Right lung (tissue), 5 donors: ENCODE results near the gene CDC27. TPM values are rescaled to one million over a fixed set of nuclear protein-coding genes. Genes with fewer than 3 reads are reported as not detected.
"Not testable (repeated sequence)": the region's sequence is repeated elsewhere in the genome, so short reads cannot be mapped to it uniquely, and the experiment has no call there.

ENCODE experiments used
- DNase-seq, 2 donors: peaks; one replicate each; pipeline ENCODE4 v3.0.0-alpha.2; 2013
- polyA plus RNA-seq, 5 donors: library from polyadenylated mRNA; unstranded; fragments of 120-200 nt; gene quantifications; one replicate each; pipeline versions ENCODE4 v1.2.1 to v1.2.3, GENCODE V29; 2013; ENCODE audit warnings: inconsistent platforms in 1 of 5, low replicate concordance in 1 of 5; ENCODE audit not compliant: insufficient read length in 5 of 5, insufficient read depth in 1 of 5

Gene CDC27
- polyA plus RNA-seq, 5 donors = 40.4 to 72.7 (median 61.9) TPM

DNA sequence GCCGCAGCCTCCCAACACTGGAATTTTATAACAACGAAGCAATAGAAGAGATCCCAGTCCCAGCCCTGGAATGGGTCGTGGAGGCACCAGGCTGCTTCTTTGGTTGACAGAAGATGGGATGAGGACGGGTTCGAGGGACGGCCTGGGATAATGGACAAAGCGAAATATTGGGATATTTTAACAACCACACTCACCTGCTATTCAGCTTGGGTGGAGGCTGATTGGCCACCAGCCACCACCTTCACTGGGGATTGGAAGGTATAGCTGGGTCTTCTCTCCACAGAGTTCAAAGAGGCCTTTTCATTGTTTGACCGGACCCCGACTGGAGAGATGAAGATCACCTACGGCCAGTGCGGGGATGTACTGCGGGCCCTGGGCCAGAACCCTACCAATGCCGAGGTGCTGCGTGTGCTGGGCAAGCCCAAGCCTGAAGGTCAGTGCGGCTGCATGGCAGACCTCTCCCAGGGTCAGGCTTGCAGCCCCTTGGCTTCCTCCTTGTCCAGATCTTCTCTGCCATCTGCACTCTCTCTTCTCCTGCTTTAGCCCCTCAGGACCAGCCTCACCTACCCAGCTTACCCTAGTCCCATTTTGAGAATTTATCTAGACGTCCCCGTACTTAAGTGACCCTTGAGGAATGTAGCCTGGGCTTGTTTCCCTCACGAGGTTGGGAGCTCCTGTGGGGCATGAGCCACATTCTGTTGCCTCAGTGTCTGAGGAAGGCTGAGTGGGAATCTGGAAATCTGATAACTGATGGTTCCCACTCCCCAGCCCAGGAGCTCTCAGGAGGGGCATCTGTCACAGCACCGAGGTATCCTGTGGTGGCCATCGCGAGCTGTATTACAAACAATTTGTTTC, 30.8 kb upstream of the CDC27 start:
- DNase-seq = no peak

DNA sequence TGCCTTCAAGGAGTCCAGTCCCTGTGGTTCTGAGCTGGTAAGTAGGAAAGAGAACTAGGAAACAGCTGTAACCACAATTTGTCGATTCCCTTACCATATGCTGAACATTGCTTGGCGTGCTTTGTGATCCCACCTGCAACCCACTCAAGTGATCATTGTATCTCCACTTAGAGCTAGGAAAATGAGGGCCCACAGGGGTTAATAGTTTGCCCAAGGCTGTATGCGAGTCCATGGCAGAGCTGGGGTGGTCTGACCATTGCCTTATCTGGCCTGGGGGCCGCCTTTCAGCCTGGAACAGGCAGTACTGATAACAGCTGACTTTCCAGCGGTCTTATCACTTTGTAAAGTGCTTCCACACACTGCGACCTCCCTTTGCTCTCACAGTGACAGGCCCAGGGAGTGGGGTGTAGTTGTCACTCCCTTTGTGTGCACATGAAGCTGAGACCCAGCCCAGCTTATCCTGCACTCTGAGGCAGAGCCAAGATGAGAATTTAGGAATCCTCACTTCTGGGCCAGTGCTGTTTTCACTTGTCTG, 29.9 kb upstream of the CDC27 start:
- no peak for DNase-seq

DNA sequence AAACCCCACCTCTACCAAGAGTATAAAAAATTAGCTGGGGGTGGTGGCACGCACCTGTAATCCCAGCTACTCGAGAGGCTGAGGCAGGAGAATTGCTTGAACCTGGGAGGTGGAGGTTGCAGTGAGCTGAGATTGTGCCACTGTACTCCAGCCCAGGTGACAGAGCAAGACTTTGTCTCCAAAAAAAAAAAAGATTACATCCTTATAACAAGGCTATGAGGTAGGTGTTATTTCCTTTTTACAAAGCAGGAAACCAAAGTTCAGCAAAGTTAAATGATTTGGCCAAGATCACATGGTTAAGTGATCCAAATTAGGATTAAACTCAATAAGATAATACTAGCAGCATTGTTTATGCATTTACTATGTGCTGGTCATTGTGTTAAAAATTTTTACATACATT, 28.2 kb upstream of the CDC27 start:
- not testable (repeated sequence) for DNase-seq

DNA sequence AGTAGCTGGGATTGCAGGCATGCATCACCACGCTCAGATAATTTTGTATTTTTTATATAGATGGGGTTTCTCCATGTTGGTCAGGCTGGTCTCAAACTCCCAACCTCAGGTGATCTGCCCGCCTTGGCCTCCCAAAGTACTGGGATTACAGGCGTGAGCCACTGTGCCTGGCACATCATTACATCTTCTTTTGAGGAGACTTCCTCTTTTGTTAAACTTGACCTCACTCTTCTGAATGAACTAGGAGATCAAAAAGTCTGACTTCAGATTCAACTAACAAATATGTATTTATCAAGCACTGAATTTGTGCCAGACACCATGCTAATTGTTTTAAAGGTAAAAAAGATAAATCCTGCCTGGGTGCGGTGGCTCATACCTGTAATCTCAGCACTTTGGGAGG, 27.7 kb upstream of the CDC27 start:
- not testable (repeated sequence) for DNase-seq

DNA sequence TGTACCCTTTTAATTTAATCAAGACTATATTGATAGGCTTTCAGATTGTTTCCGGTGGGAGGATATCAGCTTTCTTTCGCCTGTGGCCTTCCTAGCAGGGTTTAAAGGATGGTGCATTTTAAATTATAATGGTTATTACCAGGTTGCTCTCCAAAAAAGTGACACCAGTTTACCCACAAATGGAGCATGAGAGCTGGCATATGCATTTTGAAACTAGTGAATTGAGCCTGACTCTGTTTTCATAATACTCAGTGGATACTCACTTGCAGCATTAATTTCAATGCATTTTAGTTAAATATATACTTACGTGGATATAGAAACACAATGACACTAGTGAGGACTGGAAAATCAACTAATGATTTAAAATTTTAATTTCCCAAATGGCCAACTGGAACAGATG, 25.8 kb upstream of the CDC27 start:
- DNase-seq = no peak

DNA sequence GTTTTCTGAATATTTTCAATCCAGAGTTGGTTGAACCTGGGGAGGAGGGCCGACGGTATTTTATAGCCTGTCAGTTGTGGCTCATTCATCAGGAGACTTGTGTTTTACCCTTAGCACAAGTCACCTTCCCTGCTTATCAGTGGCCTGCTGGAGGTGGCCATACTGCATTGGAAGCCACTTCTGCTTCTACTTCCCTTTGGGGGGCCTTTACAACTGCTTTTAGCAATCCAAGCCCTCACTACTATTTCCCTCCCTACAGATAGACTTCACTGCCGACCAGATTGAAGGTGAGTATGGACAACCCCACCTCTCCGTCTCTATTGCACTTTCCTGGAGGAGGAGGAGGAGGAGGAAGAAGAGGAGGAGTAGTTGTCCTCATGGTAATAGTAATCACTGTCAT, 24.4 kb upstream of the CDC27 start:
- DNase-seq = no peak

DNA sequence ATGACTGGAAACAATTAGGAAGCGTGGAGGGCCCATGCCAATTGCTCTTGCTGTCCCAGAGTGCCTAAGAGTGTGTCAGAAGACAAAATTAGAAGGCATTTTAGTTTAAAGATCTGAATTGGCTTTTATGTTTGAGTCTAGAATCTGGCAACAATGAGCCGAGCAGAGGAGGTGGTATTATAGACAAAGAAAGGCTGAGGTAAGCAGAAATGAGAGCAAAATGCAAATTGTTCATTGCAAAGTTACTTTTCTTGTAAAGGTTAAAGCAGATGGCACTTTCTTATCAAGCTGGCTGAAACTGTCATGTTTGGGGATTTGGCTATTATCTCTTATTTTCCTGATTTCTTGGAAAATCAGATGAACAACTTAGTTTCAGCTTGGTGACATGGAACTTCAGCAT, 23.4 kb upstream of the CDC27 start:
- no peak for DNase-seq

DNA sequence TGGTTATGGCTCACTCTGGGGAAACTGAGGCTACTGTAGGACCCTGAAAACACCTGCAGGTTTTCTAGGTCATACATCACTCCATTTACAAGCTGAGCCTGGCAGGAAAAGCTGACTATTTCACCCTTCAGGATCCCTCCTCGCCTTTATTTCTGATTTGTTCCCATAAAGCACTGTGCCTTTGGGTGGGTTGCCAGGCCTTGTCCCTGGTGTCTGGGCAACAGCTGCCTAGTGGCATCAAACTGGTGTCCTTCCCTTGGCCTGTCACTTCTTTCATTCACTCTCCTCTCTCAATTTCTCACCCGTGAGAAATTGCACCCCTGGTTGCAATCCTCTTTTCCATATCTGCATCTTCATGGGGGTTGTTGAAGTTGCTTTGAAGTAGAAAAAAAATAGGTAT, 21.7 kb upstream of the CDC27 start:
- DNase-seq = no peak

DNA sequence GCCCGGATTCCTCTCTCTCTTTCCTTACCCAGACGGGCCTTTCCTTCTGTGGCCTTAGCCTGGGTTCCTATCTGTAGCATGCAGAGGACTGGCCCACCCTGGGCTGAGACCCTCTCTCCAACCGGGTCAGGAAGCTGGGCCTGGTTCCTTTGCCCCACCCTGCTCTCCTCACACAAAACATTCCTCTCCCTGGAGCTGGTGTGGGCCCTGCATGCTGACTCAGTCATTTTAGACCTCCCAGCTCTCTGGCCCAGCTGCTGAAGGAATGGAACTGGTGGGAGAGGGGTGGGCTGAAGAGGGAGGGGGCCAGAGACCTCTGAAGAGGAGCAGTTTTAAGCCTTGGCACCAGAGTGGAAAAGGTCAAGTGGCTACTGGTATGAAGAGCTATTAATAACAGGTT, 21.0 kb upstream of the CDC27 start:
- DNase-seq = no peak

DNA sequence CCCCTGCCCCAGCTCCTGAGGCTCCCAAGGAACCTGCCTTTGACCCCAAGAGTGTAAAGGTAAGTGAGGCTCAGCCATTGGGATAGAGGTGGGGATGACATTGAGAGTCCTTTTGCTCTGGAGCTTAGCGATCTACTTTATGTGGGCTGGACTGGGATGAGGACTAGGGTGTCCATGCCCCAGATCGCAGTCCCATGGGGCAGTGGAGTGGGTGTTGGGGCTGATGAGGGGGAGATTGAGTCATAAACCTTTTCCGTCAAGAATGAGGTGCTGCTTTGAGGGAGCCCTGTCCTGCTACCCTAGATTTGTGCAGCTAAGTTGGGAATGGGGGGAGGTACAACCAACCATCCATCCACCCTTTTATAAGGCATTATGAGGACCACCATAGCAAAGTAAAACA, 20.4 kb upstream of the CDC27 start:
- no peak for DNase-seq

DNA sequence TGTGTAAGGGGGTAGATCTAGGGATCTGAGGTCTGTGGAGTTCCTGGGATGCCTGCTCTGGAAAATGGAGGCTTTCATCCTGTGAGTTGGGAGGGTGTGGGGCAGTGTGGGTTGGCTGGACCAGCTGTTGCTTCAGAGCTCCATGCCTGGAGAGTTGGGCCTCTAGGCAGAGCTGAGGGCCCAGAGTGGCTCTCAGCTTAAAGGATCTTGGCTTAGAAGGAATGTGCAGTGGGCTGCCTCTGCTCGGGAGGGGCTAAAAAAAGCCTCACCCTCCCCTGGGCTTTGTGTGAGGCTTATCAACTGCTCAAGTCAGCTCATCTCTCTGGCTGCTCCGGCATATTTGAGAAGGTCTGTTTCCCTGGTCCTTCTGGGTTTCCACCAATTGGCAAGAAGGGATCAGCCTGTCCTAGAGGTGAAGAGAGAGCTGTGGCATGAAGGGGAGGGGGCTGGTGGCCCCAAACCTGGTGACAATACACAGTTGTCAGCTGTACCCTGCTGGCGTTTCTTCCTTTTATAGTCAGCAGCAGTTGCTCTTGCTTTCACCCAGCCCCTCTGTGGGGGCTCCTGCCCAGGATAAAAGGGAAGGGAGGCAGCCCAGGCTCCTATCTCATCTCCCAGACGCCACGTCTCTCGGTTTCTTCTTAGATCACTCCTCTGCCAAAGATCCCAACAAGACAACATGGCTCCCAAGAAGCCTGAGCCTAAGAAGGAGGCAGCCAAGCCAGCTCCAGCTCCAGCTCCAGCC, 19.8 kb upstream of the CDC27 start, which contains the start of gene MYL4:
MYL4 (plus strand) TSS at position 605 of the 745 bp plus-strand sequence; CDS start at position 680, 75 bp downstream.
- no peak for DNase-seq

DNA sequence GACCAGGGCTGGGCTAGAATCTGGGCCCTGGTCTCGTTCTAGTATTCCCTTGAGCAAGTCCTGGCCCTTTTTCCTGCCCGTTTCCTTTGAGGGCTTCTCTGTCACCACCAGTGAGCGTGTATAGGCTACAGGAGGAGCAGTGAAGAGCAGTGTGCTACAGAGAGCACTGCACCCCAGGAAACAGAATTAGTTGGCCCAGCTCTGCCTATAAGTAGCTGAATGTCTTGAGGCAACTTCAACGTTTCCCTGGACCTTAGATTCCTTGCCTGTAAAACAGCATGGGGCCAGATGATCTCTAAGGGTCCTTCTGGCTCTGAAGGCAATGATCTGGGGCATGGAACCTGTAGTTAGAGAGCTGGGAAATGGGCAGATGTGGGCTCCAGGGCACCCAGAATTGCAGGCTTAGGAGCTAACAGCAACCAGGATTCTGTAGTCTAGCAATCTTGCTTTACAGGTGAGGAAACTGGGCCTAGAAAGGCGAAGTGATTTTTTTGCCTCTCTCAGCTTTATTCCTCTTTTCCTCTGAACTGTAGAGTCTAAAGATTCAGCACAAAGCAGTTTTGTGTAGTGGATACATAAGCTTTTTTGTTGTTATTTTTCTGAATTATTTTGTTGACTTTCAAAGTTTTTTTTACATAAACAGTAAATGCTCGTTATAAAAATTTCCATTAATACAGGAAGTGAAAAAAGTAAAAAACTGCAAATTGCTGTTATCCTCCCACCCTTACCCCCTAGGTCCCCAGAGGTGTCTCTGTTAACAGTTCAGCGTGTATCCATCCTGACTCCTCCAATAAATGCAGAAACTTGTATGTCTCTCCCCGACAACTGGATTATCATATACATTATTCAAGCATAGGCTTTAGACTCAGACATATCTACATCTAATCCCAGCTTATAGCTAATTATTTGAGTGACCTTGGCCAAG, 18.3 kb upstream of the CDC27 start:
- no peak for DNase-seq

DNA sequence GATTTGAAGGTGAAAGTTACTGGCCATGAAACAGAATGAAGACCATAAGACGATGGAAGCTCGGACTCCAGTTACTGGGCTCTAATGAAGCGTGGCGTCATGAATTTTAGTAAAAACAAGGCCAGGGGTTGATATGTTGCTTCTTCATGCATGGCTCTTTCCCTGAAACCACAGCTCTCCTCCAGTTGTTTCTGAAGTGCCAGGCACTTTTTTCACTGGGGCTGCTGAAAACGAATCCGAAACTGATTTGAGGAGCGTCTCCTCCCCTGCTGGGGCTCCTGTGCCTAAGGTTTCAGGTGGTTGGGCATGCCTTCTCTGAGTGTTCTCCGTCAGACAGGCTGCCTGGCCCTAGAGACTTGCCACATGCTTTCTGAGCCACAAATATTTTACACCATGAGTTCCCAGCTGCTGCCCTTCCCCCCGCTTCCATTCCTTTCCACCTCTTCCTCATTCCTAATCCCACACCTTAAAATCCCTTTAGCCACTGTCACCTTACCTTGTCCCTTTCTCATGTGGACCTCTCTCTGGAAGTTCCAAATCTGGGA, 16.4 kb upstream of the CDC27 start:
- peak; percentile 47 to 50 for DNase-seq

DNA sequence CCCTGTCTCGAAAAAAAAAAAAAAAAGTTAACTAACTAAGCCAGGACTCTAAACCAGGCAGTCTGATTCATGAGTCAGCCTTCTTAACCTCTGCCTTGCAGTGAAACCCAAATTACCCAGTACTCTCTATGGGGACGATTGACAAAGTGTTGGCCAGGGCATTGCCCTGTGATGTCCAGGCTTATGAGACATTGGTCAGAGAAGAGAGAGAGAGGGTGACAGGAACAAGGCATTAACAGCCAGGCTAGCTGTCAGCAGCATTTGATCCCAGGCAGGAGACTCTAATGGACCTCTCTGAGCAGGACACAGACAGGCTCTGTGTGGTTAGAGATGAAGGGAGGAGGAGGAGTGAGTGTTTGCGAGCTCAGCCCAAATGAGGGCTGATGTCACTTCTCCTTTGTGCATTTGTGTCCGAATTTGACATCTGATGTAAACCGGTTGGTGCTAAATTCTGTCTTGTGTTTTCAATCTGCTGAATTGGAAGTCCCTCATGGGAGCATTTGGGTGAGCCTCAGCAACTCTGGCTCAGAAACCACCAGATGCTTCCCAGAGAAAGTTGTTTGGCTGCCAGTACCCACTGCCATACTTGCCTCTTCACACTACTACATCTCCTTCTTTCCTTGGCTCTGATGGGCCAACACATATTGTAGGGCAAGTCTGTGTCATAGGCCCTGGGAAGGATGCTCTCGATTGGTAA, 15.8 kb upstream of the CDC27 start:
- DNase-seq = no peak

DNA sequence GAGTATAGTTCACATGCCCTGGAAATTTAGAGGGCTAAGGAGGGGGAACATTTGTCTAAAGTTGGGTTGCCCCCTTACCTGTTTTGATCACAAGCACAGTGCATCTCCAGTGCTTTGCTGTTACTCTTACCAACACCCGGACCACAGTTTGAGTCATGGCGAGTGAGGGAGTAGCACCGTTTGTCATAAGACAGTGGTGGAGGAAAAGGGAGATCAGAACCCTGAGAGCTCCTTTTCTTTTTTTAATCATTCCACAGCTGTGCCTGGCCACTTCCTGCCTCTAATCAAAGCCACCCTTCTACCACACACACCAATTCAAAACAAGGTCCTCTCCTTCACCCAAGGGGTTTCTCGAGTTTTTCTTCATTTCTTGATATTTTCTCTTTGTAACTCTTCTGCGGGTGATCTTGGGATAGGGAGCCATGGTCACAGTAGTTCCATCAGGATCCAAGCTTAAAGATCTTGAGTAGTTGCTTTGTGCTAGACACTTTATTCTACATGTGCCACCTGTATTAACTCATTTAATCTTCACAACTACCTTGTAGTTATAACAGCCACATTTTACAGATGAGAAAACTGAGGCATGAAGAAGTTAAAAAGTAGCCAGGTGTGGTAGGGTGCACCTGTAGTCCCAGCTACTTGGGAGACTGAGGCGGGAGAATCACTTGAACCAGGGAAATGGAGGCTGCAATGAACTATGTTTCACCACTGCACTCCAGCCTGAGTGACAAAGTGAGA, 15.1 kb upstream of the CDC27 start:
- DNase-seq = no peak

DNA sequence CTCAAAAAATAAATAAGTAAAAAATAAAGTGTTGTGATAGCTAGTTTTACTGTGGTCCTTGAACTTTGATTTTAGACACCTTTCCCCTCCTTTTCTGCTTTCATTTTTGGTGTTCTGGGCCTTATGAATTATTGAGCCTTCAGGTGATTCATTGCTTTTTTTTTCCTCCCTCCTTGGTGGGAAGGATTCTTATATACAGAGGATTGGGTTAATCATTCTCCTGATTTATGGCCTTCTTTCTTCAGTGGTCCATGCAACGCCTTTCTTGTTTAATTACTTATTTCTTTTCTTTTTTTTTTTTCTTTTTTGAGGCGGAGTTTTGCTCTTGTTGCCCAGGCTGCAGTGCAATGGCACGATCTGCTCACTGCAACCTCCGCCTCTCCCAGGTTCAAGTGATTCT, 12.1 kb upstream of the CDC27 start:
- no peak for DNase-seq

DNA sequence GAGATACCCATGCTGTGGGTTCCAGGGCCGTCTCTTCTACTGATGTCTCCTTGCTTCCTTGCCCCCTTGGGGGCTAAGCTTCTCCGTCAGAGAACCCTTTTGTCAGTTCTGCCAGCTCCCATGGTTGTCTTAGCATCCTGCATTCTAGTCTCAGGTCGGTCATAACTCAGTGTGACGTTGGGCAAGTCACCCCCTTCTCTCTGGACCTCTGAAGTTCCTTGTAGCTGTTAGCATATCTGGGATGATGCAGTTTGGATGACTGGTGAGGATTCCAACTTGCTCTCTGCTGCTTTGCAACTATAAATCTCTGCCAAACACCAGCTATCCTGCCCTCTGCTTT, 11.2 kb upstream of the CDC27 start:
- DNase-seq = no peak

DNA sequence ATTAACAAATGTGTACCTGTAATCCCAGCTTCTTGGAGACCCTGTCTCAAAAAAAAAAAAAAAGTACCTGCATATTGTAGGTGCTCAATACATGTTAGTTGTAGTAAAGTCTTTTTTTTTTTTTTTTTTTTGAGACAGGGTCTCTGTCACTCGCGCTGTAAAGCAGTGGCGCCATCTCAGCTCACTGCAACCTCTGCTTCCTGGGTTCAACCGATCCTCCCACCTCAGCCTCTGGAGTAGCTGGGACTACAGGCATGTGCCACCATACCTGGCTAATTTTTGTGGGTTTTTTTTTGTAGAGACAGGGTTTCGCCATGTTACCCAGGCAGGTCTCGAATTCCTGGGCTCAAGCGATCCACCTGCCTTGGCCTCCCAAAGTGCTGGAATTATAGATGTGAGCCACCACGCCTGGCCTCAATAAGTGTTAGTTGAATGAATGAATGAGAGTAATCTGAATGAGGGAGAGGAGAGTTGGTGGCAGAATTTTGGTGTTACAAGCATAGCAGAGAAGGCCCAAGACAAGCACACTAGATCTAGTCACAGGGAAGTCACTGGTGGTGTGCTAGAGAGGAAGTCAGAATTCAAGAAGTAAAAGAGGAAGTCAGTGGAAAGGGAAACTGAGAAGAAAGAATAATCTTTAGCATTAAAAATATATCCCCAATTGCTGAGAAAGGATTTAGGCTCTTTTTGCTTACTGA, 10.7 kb upstream of the CDC27 start:
- DNase-seq = no peak

DNA sequence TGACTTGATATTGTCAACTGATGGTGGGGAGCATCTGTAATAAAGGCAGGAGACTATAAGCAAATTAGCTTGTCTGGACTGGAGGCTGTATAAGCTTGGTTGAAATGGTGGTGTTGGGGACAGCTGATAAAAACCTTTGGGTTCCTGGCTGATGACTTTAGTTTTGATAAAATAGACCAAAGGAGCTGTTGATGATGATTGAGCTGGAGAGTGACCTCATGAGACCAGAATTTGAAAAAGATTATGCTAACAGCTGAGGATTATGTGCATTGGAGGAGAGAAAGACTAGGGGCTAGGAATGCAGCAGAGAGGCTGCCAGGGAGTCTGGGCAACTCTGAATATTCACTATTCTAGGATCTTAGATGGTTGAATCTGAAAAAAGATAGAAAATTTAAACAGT, 8.7 kb upstream of the CDC27 start:
- DNase-seq = no peak
